ENCODE measurements around the gene ZDHHC8.

Gene ZDHHC8

GRCh38 chr22:20185750-20186149 lies 54.1 kb downstream of the ZDHHC8 start:
- TF ChIP-seq, protein P1, sequence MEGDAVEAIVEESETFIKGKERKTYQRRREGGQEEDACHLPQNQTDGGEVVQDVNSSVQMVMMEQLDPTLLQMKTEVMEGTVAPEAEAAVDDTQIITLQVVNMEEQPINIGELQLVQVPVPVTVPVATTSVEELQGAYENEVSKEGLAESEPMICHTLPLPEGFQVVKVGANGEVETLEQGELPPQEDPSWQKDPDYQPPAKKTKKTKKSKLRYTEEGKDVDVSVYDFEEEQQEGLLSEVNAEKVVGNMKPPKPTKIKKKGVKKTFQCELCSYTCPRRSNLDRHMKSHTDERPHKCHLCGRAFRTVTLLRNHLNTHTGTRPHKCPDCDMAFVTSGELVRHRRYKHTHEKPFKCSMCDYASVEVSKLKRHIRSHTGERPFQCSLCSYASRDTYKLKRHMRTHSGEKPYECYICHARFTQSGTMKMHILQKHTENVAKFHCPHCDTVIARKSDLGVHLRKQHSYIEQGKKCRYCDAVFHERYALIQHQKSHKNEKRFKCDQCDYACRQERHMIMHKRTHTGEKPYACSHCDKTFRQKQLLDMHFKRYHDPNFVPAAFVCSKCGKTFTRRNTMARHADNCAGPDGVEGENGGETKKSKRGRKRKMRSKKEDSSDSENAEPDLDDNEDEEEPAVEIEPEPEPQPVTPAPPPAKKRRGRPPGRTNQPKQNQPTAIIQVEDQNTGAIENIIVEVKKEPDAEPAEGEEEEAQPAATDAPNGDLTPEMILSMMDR (IDR thresholded peaks at IDR 0.05; ENCODE audit: low read depth, low read length) = no peak
- H3K4me3 ChIP-seq (replicated peaks in 1 of 2; ENCODE audit: low read depth in 2 of 2, low read length in 2 of 2) = no peak overlapping the region
- DNase-seq (ENCODE audit: low read depth in 2 of 2) = no peak

DNA sequence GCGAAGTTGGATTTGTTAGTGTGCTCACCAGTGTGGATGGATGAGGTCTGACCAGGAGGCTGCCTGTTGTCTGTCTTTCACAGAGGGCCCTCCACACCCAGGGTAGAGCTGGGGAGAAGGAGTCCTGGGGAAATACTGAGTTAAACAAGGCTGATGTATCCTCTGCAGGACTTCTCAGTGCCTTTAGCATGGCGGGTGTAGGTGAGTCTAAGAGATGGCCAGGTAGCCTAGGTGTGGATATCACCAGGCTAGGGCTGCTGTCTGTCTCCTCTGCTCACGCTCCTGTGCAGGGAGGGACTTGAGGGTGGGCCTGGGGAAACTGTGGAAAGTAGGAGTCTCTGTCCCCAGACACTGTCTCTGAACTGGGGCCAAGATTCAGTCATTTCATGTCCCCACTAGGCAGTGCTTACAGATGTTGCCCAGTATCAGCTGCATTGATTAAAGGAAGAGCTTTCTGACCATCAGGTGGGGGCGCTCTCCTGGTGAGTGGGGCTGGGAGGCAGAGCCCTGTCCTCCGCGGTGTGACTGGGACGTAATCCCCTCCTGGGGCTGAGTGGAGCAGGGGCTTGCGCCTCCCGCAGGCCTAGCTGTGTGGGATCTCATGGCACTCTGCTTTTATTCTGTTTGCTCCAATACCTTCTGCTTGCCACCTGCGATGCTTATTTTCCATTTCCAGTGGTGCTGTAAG lies 54.7 kb downstream of the ZDHHC8 start:
- DNase-seq (ENCODE audit: low read depth in 2 of 2) = peak in 1 of 2 donors; percentile 2
- TF ChIP-seq, protein P1 (IDR thresholded peaks at IDR 0.05; ENCODE audit: low read depth, low read length) = no peak
- no peak overlapping the region for H3K4me3 ChIP-seq (replicated peaks in 1 of 2; ENCODE audit: low read depth in 2 of 2, low read length in 2 of 2)

GRCh38 chr22:20186871-20187546 lies 55.4 kb downstream of the ZDHHC8 start:
- TF ChIP-seq, protein P1 (IDR thresholded peaks at IDR 0.05; ENCODE audit: low read depth, low read length) = no peak
- DNase-seq (ENCODE audit: low read depth in 2 of 2) = no peak
- no peak overlapping the region for H3K4me3 ChIP-seq (replicated peaks in 1 of 2; ENCODE audit: low read depth in 2 of 2, low read length in 2 of 2)

- TF ChIP-seq, protein P1 (IDR thresholded peaks at IDR 0.05; ENCODE audit: low read depth, low read length) = no peak
- H3K4me3 ChIP-seq (replicated peaks in 1 of 2; ENCODE audit: low read depth in 2 of 2, low read length in 2 of 2) = no peak overlapping the region
- no peak for DNase-seq (ENCODE audit: low read depth in 2 of 2)
Observed at GRCh38 chr22:20187777-20188566, 56.4 kb downstream of the ZDHHC8 start.

DNA sequence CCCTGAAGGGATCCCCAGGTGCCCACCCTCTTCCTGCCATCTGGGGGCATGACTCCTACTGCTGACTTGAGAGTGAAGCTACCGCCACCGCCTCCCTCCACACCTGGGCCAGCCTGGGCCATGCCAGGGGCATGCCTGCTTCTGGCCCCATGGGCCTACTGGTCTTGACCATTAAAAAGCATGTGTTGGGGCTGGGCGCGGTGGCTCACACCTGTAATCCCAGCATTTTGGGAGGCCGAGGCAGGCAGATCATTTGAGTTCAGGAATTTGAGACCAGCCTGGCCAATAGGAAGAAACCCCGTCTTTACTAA lies 56.9 kb downstream of the ZDHHC8 start:
- TF ChIP-seq, protein P1 (IDR thresholded peaks at IDR 0.05; ENCODE audit: low read depth, low read length) = no peak
- DNase-seq (ENCODE audit: low read depth in 2 of 2) = no peak
- H3K4me3 ChIP-seq (replicated peaks in 1 of 2; ENCODE audit: low read depth in 2 of 2, low read length in 2 of 2) = no peak overlapping the region

GRCh38 chr22:20191000-20191515 lies 59.5 kb downstream of the ZDHHC8 start:
- no peak overlapping the region for H3K4me3 ChIP-seq (replicated peaks in 1 of 2; ENCODE audit: low read depth in 2 of 2, low read length in 2 of 2)
- no peak for DNase-seq (ENCODE audit: low read depth in 2 of 2)
- TF ChIP-seq, protein P1 (IDR thresholded peaks at IDR 0.05; ENCODE audit: low read depth, low read length) = no peak

All from cardiac fibroblast (primary cell).